ENCODE measurements around the gene NUTF2. TPM values are rescaled to one million over a fixed set of nuclear protein-coding genes. Genes with fewer than 3 reads are reported as not detected.

NUTF2 gene
- total and polyA plus RNA-seq, 2 of the 8 experiments (the other 6 are each of a cell fraction or from before 2014, with no cell fraction given), result 219 to 377 TPM

- Histone ChIP-seq H2BK5ac (ENCODE audit: low read depth, low read length) (no peak overlapping the region), H3K4me3 (ENCODE audit: extremely low read depth in 1 of 4, insufficient read depth in 2 of 4, low read depth in 3 of 4, low read length in 4 of 4) (no peak overlapping the region), H2BK20ac (ENCODE audit: low read length) (no peak overlapping the region), H3K27ac (ENCODE audit: low read depth, low read length) (no peak overlapping the region), H4K20me1 (replicated peaks in 1 of 2; ENCODE audit: control insufficient read depth in 1 of 2, insufficient read depth in 2 of 2, low read length in 2 of 2) (peaks cover 14 to 17% of the 10 kb centered on the region in 2 experiments), H3K23me2 (ENCODE audit: low read depth, low read length) (0 out of 2 replicates have a peak, but pooled peaks cover 2% of the 10 kb centered on the region), H3K14ac (ENCODE audit: insufficient read length) (no peak overlapping the region), H3K79me2 (ENCODE audit: control insufficient read depth in 1 of 2, insufficient read depth in 2 of 2, low read length in 2 of 2) (no peaks in the 10 kb centered on the region), H2AFZ (ENCODE audit: low read length) (no peak overlapping the region), H3K36me3 (ENCODE audit: control insufficient read depth in 2 of 4, insufficient read depth in 4 of 4, low read length in 3 of 4) (peaks cover 31 to 56% (median 48%) of the 10 kb centered on the region in 4 experiments), H2BK12ac (ENCODE audit: low read depth, low read length) (no peak overlapping the region), H3K9ac (replicated peaks in 1 of 4; ENCODE audit: extremely low read depth in 1 of 4, low read depth in 3 of 4, low read length in 3 of 4) (no peak overlapping the region), H3K4ac (replicated peaks; ENCODE audit: insufficient read length, low read depth, low read length) (no peak overlapping the region), H3K27me3 (replicated peaks in 1 of 4; ENCODE audit: control insufficient read depth in 3 of 4, extremely low read depth in 1 of 4, insufficient read depth in 3 of 4, low read length in 3 of 4) (no peaks in the 10 kb centered on the region), H3K18ac (ENCODE audit: extremely low read depth, low read length) (no peak overlapping the region), H3K4me1 (replicated peaks in 1 of 4; ENCODE audit: control insufficient read depth in 3 of 4, insufficient read depth in 4 of 4, low read length in 3 of 4) (peaks cover 5 to 15% (median 11%) of the 10 kb centered on the region in 4 experiments), H3K23ac (ENCODE audit: insufficient read length) (no peak overlapping the region), H2BK15ac (ENCODE audit: low read length) (no peak overlapping the region), H3K4me2 (ENCODE audit: insufficient read depth in 1 of 2, low read depth in 2 of 2, low read length in 2 of 2) (no peak overlapping the region), H4K91ac (replicated peaks; ENCODE audit: insufficient read length, low read length) (no peak overlapping the region), H2AK5ac (ENCODE audit: low read depth, low read length) (no peak overlapping the region), H3K79me1 (ENCODE audit: low read depth, low read length) (no peaks in the 10 kb centered on the region; the same call in 1 of the 2 replicates), H3K56ac (replicated peaks; ENCODE audit: insufficient read length, low read depth, low read length) (no peak overlapping the region), H2BK120ac (replicated peaks; ENCODE audit: low read depth, low read length) (no peak overlapping the region), H3K9me3 (ENCODE audit: insufficient read depth in 2 of 2, low read depth in 1 of 2, low read length in 1 of 2) (no peaks in the 10 kb centered on the region), H4K8ac (ENCODE audit: extremely low read depth, insufficient read depth, low read length) (no peak overlapping the region), H4K5ac (ENCODE audit: insufficient read length, low read depth, low read length) (no peak overlapping the region)
- ChIA-PET CTCF (ENCODE audit: partially characterized antibody) (interaction anchor here (0.6 to 21.8 kb wide), 13 partner anchors 8 to 218 kb away, joined by 3 to 623 read pairs (median 15); partner anchors contain the start of genes CTRL, EDC4, LCAT and PSMB10), POLR2A (ENCODE audit: partially characterized antibody) (interaction anchor here (0.6 to 6.3 kb wide), 5 partner anchors 8 to 48 kb away, joined by 3 to 43 read pairs (median 4); partner anchors contain the start of genes CTRL, EDC4 and PSKH1)
- DNase-seq (ENCODE audit: low read depth in 1 of 2, low spot score in 2 of 2) (no peak), FAIRE-seq (no peak)
- 88% methylated on average over 19 of the region's 21 CpGs; no CpG with 5 or more reads in 1 of the 2 experiments for WGBS, 2 experiments (ENCODE audit: extremely low coverage in 1 of 2, insufficient coverage in 1 of 2, insufficient read length in 1 of 2, insufficient replicate concordance in 2 of 2, low coverage in 1 of 2, low lambda C conversion rate in 2 of 2, missing lambda C conversion rate in 1 of 2)
- no peak for TF ChIP-seq KDM5A (IDR thresholded peaks at IDR 0.05; ENCODE audit: low read length)
- TF ChIP-seq NRF1 (IDR thresholded peaks at IDR 0.05; ENCODE audit: low read depth, low read length), result no peak
- TF ChIP-seq CHD2 (IDR thresholded peaks at IDR 0.05; ENCODE audit: low read length), result no peak
- TF ChIP-seq CBX5 (IDR thresholded peaks at IDR 0.05; ENCODE audit: low read depth, low read length), result no peak
- no peak for TF ChIP-seq USF2 (IDR thresholded peaks at IDR 0.05; ENCODE audit: low read length)
- TF ChIP-seq JUND (IDR thresholded peaks at IDR 0.05; ENCODE audit: low read length), result no peak
- TF ChIP-seq ASH2L (IDR thresholded peaks at IDR 0.05; ENCODE audit: low read length), result no peak
- TF ChIP-seq GTF2F1 (IDR thresholded peaks at IDR 0.05; ENCODE audit: borderline replicate concordance, low read depth, low read length), result no peak
- no peak for TF ChIP-seq BCL11A (IDR thresholded peaks at IDR 0.05; ENCODE audit: low read depth in 2 of 2, low read length in 2 of 2)
- no peak for TF ChIP-seq RBBP5 (IDR thresholded peaks at IDR 0.05; ENCODE audit: borderline replicate concordance, low read depth, low read length)
- no peak for TF ChIP-seq PHF8 (conservative IDR thresholded peaks at IDR 0.05; ENCODE audit: low read depth, low read length)
- no peak for TF ChIP-seq SIN3A (conservative IDR thresholded peaks at IDR 0.05 in 1 of 2, IDR thresholded peaks at IDR 0.05 in 1 of 2; ENCODE audit: low read depth in 1 of 2, low read length in 2 of 2)
- no peak for TF ChIP-seq CHD1 (IDR thresholded peaks at IDR 0.05; ENCODE audit: low read depth, low read length)
Measured at GRCh38 chr16:67881621-67882161, 35.0 kb downstream of the NUTF2 start.
